HG03196 (cell line): ENCODE results near the gene GALNT18.
A peak's percentile ranks its signal among the peaks of the same experiment; 100 is the strongest.

Source experiments
- ATAC-seq: cut with Tn5 transposase; IDR thresholded peaks from one replicate; pipeline ENCODE4 v1.9.1; 2021; ENCODE audit not compliant: unreplicated experiment

GALNT18 gene

DNA sequence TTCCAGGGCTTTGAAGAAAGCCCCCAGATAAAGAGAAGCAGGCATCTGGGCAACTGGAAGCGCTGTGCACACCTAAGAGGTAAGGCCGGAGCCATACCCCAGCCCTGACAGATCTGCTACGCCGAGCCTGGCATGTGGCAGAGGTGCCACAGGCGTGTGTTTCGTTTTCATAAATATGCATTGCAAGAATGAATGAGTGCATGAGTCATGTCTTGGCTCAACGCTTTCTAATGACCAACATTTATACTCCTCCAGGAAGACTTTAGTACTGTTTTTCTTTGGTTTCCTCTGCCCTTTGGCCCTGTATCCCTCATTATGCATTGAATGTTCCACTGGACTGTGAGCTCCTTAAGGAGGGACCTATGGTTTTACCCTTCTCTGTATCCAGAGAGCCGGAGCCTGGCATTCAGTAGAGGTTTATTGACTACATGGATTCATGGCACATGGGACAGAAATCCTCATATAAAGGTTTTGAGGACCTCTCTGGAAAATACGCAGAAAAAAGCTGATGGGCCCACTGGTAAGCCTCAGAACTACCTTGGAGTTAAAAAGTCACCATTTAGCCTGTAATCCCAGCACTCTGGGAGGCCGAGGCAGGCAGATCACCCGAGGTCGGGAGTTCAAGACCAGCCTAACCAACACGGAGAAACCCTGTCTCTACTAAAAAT lies 229.9 kb downstream of the GALNT18 start:
- no peak for ATAC-seq

DNA sequence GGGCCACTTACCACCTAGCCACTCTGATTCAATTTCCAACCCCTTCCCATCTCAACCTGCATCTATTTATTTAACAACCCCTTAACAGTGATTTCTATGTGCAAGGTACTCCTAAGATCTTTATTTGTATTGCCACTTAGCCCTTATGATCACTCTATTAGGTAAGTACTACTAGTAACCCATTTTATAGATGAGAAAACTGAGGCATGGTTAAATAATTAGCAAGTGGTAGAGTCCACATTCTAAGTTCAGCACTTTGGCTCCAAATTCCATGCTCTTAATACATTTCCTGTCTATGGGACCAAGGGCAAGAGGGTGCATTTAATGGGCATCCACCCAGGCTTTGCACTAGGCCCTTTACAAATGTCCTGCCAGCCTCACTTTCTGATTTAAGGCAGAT lies 230.6 kb downstream of the GALNT18 start:
- no peak for ATAC-seq

DNA sequence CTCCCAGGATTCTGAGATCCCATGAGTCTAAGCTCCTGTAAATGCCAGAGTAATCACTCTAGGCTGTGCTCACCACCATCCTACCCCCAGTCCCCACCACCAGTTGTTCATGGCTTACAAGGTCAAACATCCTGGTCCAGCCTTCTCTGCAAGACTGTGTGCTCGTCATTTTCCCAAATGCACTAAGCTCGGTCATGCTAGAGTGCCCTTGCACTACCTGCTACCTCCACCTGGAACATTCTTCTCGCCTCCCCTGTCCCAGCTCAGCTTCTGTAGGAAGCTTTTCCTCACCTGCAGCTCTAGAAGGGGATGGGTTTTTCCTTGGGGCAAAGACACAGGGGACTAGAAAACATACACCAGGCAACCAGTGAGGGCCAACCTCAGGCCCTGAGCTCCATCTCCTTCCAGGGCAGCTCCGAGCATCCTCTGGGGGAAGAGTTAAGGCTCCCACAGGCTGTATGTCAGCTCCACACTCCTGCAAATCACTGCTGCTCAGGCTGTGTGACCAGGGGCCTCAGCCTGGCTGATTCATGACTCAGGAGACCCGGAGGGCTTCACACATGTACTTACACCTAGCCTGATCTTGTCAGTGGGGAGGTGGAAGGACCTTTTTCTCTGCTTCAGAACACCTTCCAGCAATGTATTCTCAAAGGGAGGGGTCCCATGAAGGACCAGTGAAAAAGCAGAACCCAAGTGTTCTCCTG lies 231.6 kb downstream of the GALNT18 start:
- no peak for ATAC-seq

DNA sequence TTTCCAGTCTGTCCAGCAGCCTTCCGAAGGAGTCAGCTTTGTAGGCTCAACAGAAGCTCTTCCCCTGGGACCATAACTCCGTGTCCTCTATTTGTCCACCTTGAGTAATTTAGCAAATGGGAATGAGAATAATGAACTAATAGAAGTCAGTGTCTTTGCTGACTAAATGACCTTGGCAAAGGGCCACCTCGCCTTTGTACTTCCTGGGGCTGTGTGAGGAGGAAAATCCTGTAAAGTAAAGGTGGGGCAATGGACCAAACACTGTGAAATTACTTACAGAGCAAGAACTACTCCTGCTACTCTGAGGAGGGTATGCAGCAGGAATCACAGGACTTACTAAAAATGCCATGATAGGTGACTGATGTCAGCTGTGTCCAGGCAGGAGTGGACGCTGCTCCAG lies 232.6 kb downstream of the GALNT18 start:
- no peak for ATAC-seq

DNA sequence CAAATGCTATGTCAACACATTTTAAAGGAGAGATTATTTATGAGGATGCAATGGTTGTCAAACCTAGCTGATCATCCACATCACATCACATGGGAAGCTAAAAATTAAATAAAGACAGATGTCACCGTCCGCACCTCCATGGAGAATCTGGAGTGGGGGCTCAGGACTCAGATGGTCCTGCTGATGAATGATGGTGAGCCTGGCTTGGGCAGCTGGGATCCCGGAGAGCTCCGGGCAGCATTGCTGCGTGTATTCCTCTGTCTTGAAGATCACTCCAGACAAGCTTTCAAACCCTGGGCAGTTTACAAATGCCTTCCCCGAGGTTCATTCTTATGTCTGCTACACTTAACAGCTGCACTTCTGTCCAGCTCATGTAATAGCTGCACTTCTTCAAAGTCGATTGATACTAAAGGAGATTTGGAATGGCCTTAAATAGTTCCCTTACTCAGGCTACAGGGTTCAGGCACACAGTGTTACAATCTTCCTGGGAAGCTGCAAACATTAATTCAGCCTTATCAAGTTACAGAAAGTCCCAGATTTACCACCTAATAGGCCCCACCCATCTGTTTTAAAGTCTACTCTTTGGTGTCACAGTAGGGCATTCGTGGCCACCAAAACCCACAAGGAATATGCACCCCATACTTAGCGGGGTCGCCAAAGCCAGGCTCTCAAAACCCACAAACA lies 234.0 kb downstream of the GALNT18 start:
- ATAC-seq: no peak

DNA sequence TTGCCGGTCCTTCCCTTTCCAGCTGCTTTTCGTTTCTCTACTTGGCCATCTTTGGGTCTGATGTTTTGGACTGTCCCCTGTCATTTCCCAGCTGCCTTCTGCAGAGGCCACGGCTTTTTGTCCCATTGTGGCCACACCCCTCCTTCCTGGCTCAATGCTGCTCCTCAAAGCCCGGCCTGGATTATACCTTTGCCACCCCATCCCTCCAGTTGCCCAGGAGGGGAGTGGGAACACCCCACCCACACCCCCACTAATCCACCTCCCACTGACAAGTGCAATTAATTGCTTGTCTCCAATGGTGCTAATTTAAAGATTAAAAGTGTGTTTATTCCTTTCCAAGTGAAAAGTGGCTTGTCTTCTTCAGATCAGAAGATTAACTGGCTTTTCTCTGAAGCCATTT lies 234.6 kb downstream of the GALNT18 start:
- ATAC-seq: no peak

DNA sequence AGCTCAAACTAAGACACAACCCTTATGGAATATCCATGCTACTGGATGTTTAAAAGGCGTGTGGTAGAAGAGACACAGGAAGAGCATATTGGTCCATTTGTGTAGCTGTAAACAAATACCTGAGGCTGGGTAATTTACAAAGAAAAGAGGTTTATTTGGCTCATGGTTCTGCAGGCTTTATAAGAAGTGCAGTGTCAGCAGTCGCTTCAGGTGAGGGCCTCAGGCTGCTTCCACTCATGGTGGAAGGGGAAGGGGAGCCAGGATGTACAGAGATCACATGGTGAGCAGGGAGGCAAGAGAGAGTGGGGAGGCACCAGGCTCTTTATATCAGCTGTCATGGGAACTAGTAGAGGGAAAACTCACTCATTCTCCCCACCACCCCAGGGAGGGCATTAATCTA lies 237.0 kb downstream of the GALNT18 start:
- no peak for ATAC-seq

DNA sequence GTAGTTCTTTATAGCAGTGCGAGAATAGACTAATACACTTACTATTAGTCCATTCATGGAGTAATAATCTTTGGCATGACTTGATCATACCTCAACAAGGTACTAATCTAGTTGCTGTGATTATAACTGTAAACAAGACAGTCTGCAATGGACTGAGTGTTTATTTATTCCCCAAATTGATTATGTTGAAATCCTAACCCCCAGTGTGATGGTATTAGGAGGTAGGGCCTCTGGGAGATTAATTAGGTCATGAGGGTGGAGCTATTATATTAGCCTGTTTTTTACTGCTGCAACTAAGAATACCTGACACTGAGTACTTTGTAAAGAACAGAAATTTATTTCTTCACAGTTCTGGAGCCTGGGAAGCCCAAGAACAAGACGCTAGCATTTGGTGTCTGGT lies 237.8 kb downstream of the GALNT18 start:
- ATAC-seq: no peak

DNA sequence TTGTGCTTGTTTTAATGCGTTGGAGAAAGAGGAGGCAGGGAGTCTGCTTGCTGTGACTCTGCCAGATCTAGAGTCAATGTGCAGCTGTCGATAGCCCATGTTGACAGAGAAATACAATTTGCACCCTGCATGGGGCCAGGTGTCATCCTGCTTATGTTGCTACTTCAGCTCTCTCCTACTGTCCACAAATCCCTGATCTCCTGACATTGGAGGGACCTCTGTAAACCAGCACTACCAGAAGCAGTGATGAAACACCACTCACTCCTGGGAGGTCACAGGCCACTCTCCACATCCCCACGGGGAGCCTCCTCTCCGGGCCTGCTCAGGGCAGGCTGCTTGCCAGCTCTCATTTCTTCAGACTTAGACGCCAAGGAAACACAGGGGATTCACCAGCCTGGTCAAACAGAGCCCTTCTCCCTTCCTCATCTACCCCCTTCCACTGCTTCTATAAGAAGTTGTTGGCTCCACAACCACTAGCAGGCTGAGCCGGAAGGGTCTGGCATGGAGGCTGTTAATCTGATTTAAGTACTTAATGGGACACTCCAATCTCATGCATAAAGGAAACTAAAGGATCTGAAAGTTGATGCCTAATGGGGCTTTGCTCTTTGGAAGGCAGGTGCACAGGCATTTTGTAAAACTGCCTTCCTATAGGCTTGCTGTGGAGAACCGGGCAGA lies 238.8 kb downstream of the GALNT18 start:
- no peak for ATAC-seq

DNA sequence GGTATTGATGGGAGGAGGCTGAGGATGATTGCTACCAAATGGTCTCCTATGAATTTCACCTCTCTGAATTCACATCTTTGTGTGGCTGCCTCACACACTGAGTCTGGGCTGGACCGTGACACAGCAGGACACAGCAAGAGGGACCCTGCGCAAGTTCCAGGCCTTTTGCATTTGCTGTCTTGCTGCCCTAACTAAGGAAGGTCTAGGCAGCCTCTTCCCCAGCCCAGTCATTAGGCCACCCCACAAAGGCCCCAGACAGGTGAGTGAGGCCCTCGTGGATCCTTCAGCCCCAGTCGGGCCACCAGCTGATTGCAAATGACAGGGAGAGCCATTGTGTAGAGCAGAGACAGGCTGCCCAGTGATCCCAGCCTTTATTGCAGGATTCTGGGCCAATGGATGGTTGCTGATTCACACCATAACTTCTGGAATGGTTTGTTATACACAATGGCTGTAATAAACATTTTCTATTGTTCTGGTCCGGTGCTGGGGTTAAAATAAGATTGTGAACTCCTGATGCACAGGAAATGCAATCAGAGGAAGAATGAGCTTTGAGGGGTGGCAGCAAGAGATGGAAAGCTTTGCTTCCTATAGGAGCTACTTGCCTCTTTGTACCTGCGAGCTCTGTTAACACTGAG lies 240.2 kb downstream of the GALNT18 start:
- ATAC-seq: no peak

DNA sequence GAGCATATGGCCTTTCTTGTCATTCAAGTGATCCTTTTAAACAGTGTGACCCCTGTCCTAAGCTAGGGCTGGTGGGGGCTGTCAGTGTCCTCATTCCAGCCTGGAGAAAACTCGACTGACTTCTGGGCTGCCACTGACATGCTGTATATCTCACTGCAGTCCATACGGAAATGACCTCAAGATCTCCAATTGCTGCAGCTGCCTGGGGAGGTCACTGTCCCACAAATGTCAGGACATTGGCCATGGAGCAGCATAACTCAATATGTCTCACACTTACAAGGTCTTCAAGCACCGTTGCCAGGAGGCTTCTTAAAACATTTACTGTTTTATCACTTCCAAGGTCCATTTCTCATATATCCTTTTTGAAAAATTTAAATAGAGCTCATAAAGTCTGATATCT lies 240.9 kb downstream of the GALNT18 start:
- ATAC-seq: no peak

DNA sequence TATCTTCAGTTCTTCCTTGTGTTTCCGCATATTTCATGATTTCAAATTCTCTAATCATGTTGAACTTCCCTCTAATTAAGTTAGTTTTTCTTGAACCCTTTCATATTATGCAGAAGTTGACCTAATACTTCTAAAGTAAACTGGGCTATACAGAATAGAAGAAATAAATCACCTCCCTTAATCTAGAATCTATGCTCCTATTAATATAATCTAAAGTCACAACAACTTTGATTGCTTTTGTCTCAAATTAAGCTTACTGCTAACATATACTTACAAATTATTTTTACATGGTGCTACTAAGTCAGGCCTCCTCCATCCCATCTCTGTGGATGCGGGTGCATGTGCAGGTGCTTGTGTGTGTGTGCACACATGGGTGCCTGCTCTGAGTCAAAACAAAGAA lies 241.5 kb downstream of the GALNT18 start:
- no peak for ATAC-seq

DNA sequence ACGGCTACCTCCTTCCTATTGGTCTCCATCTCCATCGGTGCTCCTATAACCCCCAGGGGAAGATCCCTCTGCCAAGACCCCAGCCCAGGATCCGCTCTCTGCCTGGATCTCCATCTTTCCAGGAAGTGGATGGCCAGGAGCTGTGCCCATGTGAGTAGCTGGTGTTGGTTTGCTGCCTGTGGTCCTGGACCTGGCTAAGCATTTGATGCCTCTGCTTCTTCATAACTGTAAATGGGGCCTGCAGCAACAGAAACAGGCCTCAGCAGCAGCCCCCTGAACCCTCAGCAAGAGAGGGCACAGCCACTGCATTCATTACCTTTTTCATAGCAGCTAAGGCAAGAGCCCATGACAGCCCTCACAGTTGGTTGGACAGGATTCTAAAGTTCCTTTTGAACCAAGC lies 242.1 kb downstream of the GALNT18 start:
- ATAC-seq: no peak

DNA sequence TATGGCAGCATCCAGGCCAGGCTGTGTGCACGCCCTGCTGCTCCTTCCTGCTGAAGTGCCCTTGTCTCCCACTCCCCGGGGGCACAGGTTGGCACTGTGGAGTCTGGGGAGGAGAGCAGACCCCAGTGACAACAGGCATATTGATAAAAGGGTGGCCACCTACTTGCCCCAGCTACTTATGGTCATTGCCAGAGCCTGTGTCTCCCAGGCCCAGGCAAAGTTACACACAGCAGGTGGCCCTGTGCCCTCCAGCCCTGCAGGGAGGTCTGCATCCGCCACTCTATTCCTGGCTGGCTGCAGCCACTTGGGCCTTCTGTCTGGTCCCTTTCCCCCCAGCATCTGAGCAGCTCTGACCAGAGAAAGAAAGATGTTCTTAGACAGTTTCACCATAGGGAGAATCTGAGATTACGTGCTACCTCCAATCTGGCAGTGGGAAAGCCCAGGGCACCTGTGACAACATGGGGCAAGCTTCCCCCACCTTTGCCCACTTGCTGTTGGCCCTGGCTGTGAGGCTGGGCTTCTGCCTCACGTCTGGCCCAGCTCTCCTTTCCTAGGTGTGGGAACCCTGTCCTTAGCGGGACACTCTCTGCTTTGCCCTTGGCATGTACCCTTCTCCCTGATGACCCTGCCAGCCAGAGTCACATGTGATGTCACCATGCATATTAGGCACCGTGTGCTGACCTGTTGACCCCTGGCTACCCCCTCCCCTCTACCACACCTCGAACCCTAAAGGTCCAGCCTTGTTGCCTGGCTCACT lies 243.4 kb downstream of the GALNT18 start:
- ATAC-seq: no peak

DNA sequence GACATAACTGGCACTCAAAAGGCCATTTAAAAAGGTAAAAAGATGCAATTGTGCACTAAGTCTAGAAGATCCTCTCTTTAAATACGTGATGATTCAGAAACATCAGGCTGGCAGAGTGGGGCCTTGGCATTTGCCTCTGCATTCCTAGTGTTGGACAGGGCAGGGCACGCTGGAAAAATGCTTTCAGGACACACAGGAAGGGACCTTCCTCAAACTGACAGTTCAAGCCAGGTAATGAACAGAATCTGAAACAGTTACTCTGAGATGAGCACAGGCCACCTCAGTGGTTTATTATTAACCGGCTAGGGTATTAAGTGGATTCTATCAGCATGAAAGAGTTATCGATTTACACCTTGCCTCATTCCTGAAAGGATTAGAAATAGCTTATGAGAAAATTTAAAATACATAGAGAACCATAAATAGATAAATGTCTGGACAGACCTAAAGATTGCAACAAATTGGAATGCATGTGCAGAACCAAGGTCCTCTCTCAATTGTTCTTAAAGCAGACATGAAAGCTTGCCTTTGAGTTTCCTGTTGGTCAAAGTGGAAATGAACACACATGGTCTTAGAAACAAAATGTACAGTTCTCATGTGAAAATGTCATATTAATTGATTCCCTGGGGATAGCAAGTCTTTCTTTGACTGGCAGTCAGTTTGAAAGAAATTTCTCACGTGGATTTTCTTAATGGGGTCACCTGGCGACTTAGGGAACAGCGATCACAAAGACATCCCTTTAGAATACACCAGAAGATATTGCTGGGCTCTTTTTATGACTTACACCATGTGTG lies 247.3 kb downstream of the GALNT18 start:
- peak; percentile 57 for ATAC-seq

DNA sequence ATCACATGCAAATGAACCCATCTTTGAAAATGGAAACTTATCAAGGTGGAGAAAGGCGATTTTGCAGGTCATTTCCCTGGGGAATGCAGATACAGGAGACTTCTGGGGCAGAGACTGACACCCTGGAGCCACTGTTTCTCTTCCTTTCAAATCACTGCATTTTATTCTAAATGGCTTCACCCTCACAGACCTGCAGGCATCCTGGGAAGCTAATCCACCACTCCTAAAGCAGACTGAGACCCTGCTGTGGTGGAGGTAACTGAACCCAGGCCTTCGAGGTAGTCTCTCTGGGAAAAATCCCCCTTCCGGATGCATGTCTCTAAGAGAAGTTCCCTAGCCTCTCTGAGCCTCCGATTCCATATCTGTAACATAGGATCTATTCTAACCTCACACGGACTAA lies 247.9 kb downstream of the GALNT18 start:
- no peak for ATAC-seq

DNA sequence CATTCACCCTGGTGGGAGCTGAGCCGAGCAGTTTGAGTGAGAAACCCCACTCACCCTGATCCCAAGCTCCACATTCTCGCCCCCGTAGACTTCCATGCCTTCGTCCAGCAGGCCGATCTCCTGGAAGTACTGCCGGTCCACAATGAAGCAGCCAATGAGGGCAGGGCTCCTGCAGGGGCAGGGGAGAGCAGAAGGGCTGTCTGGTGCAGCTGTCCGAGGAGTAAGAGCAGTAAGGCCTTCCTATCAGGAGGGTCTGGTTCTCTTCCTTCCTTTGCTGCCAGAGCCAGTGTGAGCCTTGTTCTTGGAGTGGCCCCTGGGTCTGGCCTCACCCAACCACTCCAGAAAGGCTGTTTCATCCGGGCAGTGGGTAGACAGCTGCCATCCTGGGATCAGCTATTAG lies 249.3 kb downstream of the GALNT18 start:
- no peak for ATAC-seq

DNA sequence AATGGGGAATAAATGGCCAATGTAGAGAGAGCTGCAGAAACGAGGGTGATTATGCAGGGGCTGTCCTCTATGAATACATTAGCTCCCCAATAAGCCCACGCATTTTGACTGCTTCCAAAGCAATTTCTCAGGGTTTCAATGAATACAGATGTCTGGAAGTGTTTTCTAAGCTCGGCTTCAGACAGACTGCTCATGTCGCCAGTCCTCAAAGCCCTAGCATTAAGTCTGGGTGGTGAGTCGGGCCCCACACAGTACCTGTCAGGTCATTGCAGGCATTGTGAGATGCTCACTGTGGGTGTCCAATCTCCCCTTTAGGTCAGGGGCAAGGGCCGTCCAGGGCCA lies 250.9 kb downstream of the GALNT18 start:
- no peak for ATAC-seq

DNA sequence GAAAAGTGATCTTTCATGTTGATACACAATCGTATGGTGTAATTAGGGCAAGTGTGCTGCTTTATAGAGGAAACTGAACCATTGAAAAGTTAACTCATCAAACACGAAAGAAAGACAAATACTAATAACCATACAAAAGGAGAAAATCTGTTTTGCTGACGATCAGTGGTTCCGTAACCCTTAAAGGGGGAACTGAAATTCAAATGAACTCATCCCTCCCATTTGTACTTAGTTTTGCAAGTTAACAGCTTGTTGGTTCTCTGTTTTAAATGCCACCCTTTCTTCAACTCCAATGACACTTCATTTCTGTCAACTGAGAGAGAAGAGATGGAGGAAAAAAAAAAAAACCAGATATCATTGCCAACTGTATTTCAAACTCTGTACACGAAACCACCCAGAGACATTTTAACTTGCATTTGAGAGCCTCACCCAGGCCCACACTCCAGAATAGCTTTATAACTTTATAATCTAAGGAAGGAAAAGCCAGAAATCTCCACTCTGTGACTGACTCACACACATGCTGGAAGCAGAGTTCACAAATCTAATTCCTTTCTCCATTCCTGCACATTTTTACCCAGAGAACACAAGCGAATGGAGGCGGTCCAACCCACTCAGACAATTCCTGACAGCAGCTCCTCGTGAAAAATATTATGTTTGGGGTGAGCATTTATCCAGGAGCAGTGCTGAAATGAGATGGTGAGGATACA lies 251.4 kb downstream of the GALNT18 start:
- ATAC-seq: no peak
